Activated B cell treated with CpG ODN at 0.5 μM for 24 hours (primary cell): ENCODE results near the gene CLIC5. TPM values are rescaled to one million over a fixed set of nuclear protein-coding genes. Genes with fewer than 3 reads are reported as not detected.

Experiments used
- ATAC-seq: fragments of 200-7000 bp; cut with Tn5 transposase; one replicate; pipeline ENCODE4 v1.10.0; 2021; ENCODE audit warnings: low read depth, mild to moderate bottlenecking, moderate library complexity
- CTCF ChIA-PET: fragments of 350-600 bp; sonication (Branson Sonifier 250); formaldehyde crosslinking; loops from one replicate; lab custom pipeline; 2021; ENCODE audit warnings: antibody characterized with exemption; lab: Charles Lee
- POLR2A ChIA-PET: fragments of 350-600 bp; sonication (Branson Sonifier 250); formaldehyde crosslinking; loops from one replicate; lab custom pipeline; 2021; ENCODE audit warnings: antibody characterized with exemption; lab: Charles Lee
- DNase-seq: peaks from one replicate; pipeline ENCODE4 v3.0.0; 2022
- H3K27ac Mint-ChIP-seq: one replicate; pipeline ENCODE4 v1.8.0; 2020; ENCODE audit warnings: mixed read lengths
- H3K27me3 Mint-ChIP-seq: one replicate; pipeline ENCODE4 v1.8.0; 2021; ENCODE audit warnings: mixed read lengths
- H3K36me3 Mint-ChIP-seq: one replicate; pipeline ENCODE4 v1.8.0; 2021; ENCODE audit warnings: low read depth, mixed read lengths
- H3K4me1 Mint-ChIP-seq: one replicate; pipeline ENCODE4 v1.8.0; 2021; ENCODE audit warnings: mixed read lengths
- H3K4me3 Mint-ChIP-seq: one replicate; pipeline ENCODE4 v1.8.0; 2020; ENCODE audit warnings: mild to moderate bottlenecking, mixed read lengths
- H3K9me3 Mint-ChIP-seq: one replicate; pipeline ENCODE4 v1.8.0; 2020; ENCODE audit warnings: mixed read lengths
- intact Hi-C: fragments of 100-400 bp; cut with micrococcal nuclease; formaldehyde crosslinking; loops from one replicate; pipeline ENCODE4 v1.15.1; 2024
- total RNA-seq: library from RNA; stranded (reverse); gene quantifications from 2 replicates; pipeline ENCODE4 v1.2.3, GENCODE V29; 2022
- TF ChIP-seq, protein P1 (sequence below): fragments of 200-600 bp; IDR thresholded peaks from one replicate; pipeline ENCODE4 v1.8.0; 2022; ENCODE audit warnings: antibody characterized with exemption, mild to moderate bottlenecking

The CLIC5 gene
- total RNA-seq, 1 donor from 2014 or later: 2.5 TPM

DNA sequence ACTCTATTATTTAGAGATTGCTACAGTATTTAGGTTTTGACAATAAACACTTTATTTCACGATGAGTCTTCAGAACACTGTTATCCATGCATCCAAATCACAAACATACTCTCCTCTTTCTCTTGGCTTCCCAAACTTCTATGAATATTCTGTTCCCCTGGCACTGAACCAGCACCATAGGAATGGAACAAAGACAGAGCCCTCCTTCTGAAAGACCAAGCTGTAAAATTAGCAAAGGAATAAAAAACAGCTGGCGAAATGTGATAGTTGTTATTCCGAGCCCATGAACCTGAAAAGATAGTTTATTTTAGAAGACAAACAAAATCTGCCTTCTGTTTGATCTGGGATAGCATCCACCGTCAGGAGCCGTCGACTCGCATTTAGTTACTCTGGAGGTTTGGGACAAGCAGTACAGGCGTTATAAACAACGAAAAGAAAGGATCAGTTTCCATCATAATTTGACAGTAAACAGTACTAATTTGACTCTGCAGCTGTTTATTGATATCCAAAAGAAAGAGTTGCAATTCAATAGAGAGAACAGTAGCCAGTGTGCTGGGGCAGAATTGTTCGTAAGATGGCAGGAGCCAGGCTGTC, 161.4 kb downstream of the CLIC5 start:
- CTCF ChIA-PET: no interaction called here
- ATAC-seq: no peak
- H3K9me3 Mint-ChIP-seq: no peaks in the 10 kb centered on the region

DNA sequence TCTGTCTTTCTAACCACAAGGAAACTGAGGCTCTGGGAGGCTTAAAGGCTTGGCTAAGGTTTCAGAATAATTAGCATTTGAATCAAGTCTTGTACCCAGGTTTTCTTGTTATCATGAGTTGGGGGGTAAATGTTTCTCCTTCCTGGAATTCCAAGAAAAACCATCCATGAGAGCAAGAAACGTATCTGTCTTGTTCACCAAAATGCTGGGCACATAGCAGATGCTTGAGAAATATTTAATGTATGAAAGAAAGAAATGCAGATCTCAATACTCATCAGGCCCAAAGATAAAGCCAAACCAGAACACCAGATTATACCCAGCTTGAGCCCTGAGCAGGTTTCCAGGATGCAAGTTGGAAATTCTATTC, 164.6 kb downstream of the CLIC5 start:
- no peaks in the 10 kb centered on the region for H3K4me1 Mint-ChIP-seq
- no peaks in the 10 kb centered on the region for H3K9me3 Mint-ChIP-seq
- DNase-seq (no peak), ATAC-seq (no peak)
- no peak overlapping the region for H3K4me3 Mint-ChIP-seq
- ChIA-PET CTCF (no interaction called here), POLR2A (no interaction called here)
- no peaks in the 10 kb centered on the region for H3K36me3 Mint-ChIP-seq
- intact Hi-C loops: no loop called here
- peaks cover 3% of the 10 kb centered on the region for H3K27me3 Mint-ChIP-seq
- TF ChIP-seq, protein P1, sequence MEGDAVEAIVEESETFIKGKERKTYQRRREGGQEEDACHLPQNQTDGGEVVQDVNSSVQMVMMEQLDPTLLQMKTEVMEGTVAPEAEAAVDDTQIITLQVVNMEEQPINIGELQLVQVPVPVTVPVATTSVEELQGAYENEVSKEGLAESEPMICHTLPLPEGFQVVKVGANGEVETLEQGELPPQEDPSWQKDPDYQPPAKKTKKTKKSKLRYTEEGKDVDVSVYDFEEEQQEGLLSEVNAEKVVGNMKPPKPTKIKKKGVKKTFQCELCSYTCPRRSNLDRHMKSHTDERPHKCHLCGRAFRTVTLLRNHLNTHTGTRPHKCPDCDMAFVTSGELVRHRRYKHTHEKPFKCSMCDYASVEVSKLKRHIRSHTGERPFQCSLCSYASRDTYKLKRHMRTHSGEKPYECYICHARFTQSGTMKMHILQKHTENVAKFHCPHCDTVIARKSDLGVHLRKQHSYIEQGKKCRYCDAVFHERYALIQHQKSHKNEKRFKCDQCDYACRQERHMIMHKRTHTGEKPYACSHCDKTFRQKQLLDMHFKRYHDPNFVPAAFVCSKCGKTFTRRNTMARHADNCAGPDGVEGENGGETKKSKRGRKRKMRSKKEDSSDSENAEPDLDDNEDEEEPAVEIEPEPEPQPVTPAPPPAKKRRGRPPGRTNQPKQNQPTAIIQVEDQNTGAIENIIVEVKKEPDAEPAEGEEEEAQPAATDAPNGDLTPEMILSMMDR: no peak
- no peak overlapping the region for H3K27ac Mint-ChIP-seq

More for the DNA sequence above, 161.4 kb downstream of the CLIC5 start:
- POLR2A ChIA-PET: no interaction called here
- TF ChIP-seq, protein P1: no peak
- no peak overlapping the region for H3K4me3 Mint-ChIP-seq
- peaks cover 3% of the 10 kb centered on the region for H3K27me3 Mint-ChIP-seq
- H3K4me1 Mint-ChIP-seq: no peaks in the 10 kb centered on the region
- H3K36me3 Mint-ChIP-seq: no peaks in the 10 kb centered on the region
- no peak for DNase-seq
- no peak overlapping the region for H3K27ac Mint-ChIP-seq
- intact Hi-C loops: no loop called here

DNA sequence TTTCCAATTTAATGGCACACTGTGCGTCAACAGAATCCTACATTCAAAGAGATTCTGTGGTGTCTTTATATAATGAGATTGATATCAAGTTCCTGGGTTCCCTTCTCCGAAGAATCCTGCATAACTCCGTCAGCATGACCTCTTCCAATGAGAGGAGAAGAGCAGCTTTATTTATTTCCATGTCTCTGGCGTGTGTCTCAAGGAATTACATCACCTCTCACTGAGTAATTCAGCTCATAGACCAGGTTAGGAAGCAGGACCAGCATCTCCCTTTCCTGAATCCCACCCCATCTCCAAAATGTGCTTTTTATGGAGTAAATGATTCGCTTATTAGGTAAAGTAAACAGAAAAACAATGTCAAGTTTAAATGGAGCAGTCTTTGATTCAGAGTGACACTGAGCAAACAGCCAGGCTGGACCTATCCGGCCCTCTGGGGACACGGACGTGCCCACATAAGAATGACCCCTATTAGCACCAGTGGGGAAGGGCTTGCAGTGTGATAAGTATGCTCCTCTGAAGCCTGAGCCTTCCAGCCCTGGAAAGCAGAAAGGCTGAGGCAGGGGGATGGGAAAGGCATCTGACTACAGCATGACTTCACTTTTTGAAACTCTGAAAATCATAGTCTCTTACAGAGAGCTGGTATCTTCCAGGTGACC, 165.2 kb downstream of the CLIC5 start:
- Mint-ChIP-seq H3K4me1 (no peaks in the 10 kb centered on the region), H3K27me3 (peaks cover 3% of the 10 kb centered on the region), H3K36me3 (no peaks in the 10 kb centered on the region), H3K9me3 (no peaks in the 10 kb centered on the region), H3K4me3 (no peak overlapping the region), H3K27ac (no peak overlapping the region)
- ChIA-PET POLR2A (no interaction called here), CTCF (no interaction called here)
- ATAC-seq (no peak), DNase-seq (no peak)
- TF ChIP-seq, protein P1: no peak
- intact Hi-C loops: no loop called here

DNA sequence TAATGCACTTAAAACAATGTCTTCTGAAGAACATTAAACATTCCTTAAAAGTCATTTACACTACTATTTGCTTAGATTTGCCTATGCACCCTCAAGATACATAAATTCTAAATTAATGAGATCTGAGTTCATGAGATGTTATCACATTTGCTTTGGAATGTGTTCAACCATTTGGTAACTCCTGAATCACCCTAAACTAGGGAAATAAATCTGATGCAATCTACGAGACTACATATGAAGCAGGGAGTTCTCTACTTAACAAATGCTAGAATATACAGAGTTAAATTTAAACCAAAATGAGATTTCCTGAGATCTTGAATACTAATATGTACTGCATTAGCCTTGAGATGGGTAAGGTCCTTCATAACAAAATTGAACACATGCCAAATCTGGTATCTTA, 170.1 kb downstream of the CLIC5 start:
- no peak overlapping the region for H3K27ac Mint-ChIP-seq
- H3K4me1 Mint-ChIP-seq: no peaks in the 10 kb centered on the region
- ATAC-seq (no peak), DNase-seq (no peak)
- H3K9me3 Mint-ChIP-seq: no peaks in the 10 kb centered on the region
- no peaks in the 10 kb centered on the region for H3K27me3 Mint-ChIP-seq
- TF ChIP-seq, protein P1: no peak
- no peak overlapping the region for H3K4me3 Mint-ChIP-seq
- intact Hi-C loops: no loop called here
- no peaks in the 10 kb centered on the region for H3K36me3 Mint-ChIP-seq
- ChIA-PET POLR2A (no interaction called here), CTCF (no interaction called here)

DNA sequence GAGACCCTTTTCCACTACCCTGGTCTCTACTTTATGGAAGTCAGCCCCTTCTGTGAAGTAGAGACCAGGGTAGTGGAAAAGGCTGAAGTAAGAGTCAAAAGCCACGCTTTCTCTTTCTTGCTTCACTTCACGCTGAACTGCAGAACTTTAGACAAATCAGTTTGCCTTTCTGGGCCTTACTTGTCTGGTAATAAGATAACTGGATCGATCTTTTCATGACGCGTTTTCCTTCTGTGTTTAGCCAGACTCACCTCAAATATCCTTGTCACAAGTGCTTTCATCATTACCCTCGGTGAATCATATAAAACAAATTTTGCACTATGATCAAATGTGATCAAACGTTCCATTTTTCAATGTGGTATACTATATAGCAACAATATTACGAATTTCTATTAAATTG, 170.7 kb downstream of the CLIC5 start:
- Mint-ChIP-seq H3K9me3 (no peaks in the 10 kb centered on the region), H3K4me1 (no peaks in the 10 kb centered on the region), H3K27me3 (no peaks in the 10 kb centered on the region), H3K36me3 (no peaks in the 10 kb centered on the region), H3K27ac (no peak overlapping the region), H3K4me3 (no peak overlapping the region)
- ATAC-seq (no peak), DNase-seq (no peak)
- TF ChIP-seq, protein P1: no peak
- intact Hi-C loops: no loop called here
- ChIA-PET CTCF (no interaction called here), POLR2A (no interaction called here)
